Keratinocyte (primary cell): Measurements from ENCODE around the gene ERC1. TPM values are rescaled to one million over a fixed set of nuclear protein-coding genes. Genes with fewer than 3 reads are reported as not detected.

Source experiments
- DNase-seq: peaks from one replicate; pipeline ENCODE4 v3.0.0-alpha.2; 2011; ENCODE audit warnings: low read depth, missing footprints, low spot score
- FAIRE-seq: peaks from 2 replicates; lab custom pipeline; 2011; peaks lifted over from hg19 to GRCh38; lab: Jason Lieb, UNC
- H2AFZ ChIP-seq: 2 replicates; pipeline ENCODE4 v1.6.0; 2012; ENCODE audit warnings: low read length, control low read depth, inconsistent platforms; ENCODE audit not compliant: control insufficient read depth
- H3K27ac ChIP-seq: 2 replicates; pipeline ENCODE4 v1.5.1; 2011; ENCODE audit warnings: low read length; ENCODE audit not compliant: control insufficient read depth, insufficient read depth
- H3K27me3 ChIP-seq: 3 replicates; pipeline ENCODE4 v1.6.0; 2011; ENCODE audit warnings: low read length; ENCODE audit not compliant: control insufficient read depth, insufficient read depth; ENCODE audit errors: extremely low read depth
- H3K36me3 ChIP-seq, 2 experiments: 2 replicates in 1 of 2; 3 replicates in 1 of 2; pipeline ENCODE4 v1.5.1; 2011; ENCODE audit warnings: low read length in 2 of 2, mild to moderate bottlenecking in 1 of 2; ENCODE audit not compliant: control insufficient read depth in 2 of 2, insufficient read depth in 2 of 2; ENCODE audit errors: extremely low read depth in 1 of 2
- H3K4me1 ChIP-seq: 3 replicates; pipeline ENCODE4 v1.5.1; 2011; ENCODE audit warnings: low read length; ENCODE audit not compliant: control insufficient read depth, insufficient read depth; ENCODE audit errors: extremely low read depth
- H3K4me2 ChIP-seq: 3 replicates; pipeline ENCODE4 v1.6.0; 2011; ENCODE audit warnings: low read depth, low read length; ENCODE audit not compliant: control insufficient read depth, insufficient read depth; ENCODE audit errors: extremely low read depth
- H3K4me3 ChIP-seq, 3 experiments: fragments of 200-600 bp in 1 of 3; sonication (generic) in 1 of 3; 2 replicates in 2 of 3; 3 replicates in 1 of 3; pipeline ENCODE4 v1.5.1; 2011 to 2016; ENCODE audit warnings: low read length in 3 of 3, mild to moderate bottlenecking in 3 of 3, control low read depth in 2 of 3, inconsistent platforms in 1 of 3, low read depth in 1 of 3, mixed read lengths in 1 of 3, mixed run types in 1 of 3, moderate library complexity in 1 of 3; ENCODE audit not compliant: control insufficient read depth in 2 of 3, insufficient read depth in 2 of 3; ENCODE audit errors: extremely low read depth in 1 of 3
- H3K79me2 ChIP-seq: 2 replicates; pipeline ENCODE4 v1.6.0; 2012; ENCODE audit warnings: low read length; ENCODE audit not compliant: control insufficient read depth, insufficient read depth
- H3K9ac ChIP-seq: 3 replicates; pipeline ENCODE4 v1.6.0; 2011; ENCODE audit warnings: low read length; ENCODE audit not compliant: control insufficient read depth, insufficient read depth; ENCODE audit errors: extremely low read depth
- H3K9me1 ChIP-seq: 3 replicates; pipeline ENCODE4 v1.6.0; 2011; ENCODE audit warnings: low read length; ENCODE audit not compliant: control insufficient read depth, insufficient read depth; ENCODE audit errors: extremely low read depth
- H3K9me3 ChIP-seq: 2 replicates; pipeline ENCODE4 v1.5.1; 2012; ENCODE audit warnings: low read depth, low read length; ENCODE audit not compliant: control insufficient read depth
- H4K20me1 ChIP-seq: 3 replicates; pipeline ENCODE4 v1.6.0; 2011; ENCODE audit warnings: low read length; ENCODE audit not compliant: control insufficient read depth, insufficient read depth; ENCODE audit errors: extremely low read depth
- EZH2 ChIP-seq: IDR thresholded peaks from one replicate; pipeline ENCODE4 v1.6.1; 2012; ENCODE audit warnings: inconsistent platforms, mild to moderate bottlenecking, low read length, moderate library complexity
- dilution Hi-C: fragments of 300-500 bp; cut with MboI; formaldehyde crosslinking; loops from one replicate; pipeline ENCODE4 v1.7.0; 2020; ENCODE audit warnings: low sequenced_read_pairs; ENCODE audit not compliant: extremely low pct_ligation_motif_present
- polyA plus RNA-seq, 5 experiments: library from polyadenylated mRNA; depleted of rRNA in 3 of 5; stranded (reverse) in 3 of 5; stranded (forward) in 1 of 5; unstranded in 1 of 5; fragments of >200 nt; gene quantifications; 1 replicate in 1 of 5; 2 replicates in 3 of 5; 3 replicates in 1 of 5; pipeline versions ENCODE4 v1.2.1 to v1.2.3, GENCODE V29; 2011 to 2012; ENCODE audit warnings: missing spikeins in 2 of 5, low read depth in 1 of 5, low replicate concordance in 1 of 5
- TF ChIP-seq, protein P1 (sequence below), 3 experiments: IDR thresholded peaks in 1 of 3; conservative IDR thresholded peaks in 1 of 3; optimal IDR thresholded peaks in 1 of 3; 2 replicates in 2 of 3; 3 replicates in 1 of 3; pipeline versions ENCODE3 to v1.5.1; 2011; ENCODE audit warnings: low read length in 3 of 3, mild to moderate bottlenecking in 3 of 3, moderate library complexity in 2 of 3, control low read depth in 1 of 3, inconsistent platforms in 1 of 3; ENCODE audit not compliant: insufficient read depth in 2 of 3; ENCODE audit errors: extremely low read depth in 1 of 3

The ERC1 gene
- polyA plus RNA-seq, 1 donor (not counting 4 experiments of a cell fraction or from before 2014, with no cell fraction given): 16.1 TPM

DNA sequence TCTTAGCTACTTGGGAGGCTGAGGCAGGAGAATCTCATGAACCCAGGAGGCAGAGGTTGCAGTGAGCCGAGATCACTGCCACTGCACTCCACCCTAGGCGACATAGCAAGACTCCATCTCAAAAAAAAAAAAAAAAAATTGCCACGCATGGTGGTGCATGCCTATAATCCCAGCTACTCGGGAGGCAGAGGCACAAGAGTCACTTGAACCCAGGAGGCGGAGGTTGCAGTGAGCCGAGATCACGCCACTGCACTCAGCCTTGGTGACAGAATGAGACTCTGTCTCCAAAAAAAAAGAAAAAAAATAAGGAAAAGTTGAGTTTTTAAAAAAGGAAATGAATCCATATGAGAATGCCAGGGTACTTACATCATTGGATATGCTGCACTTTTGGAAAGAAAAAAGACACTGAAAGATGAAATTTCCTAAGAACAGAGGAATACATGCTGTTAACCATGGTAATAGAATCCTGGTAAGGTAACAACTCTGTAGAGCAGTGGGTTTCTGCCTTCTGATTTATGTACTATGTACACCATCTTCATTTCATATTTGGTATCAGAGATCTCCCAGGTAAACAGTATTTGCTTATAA, 222.7 kb downstream of the ERC1 start:
- Histone ChIP-seq H2AFZ (no peak overlapping the region), H3K4me1 (peaks cover 29% of the 10 kb centered on the region), H3K27me3 (no peaks in the 10 kb centered on the region), H3K4me3 (no peak overlapping the region), H3K9me1 (no peaks in the 10 kb centered on the region), H4K20me1 (no peaks in the 10 kb centered on the region), H3K9me3 (no peaks in the 10 kb centered on the region), H3K79me2 (peaks cover 3% of the 10 kb centered on the region), H3K9ac (no peak overlapping the region), H3K36me3 (peaks cover 0 to 2% of the 10 kb centered on the region in 2 experiments), H3K27ac (no peak overlapping the region), H3K4me2 (no peak overlapping the region)
- dilution Hi-C loops: no loop called here
- FAIRE-seq (no peak), DNase-seq (no peak)
- no peak for TF ChIP-seq EZH2
- TF ChIP-seq, protein P1, sequence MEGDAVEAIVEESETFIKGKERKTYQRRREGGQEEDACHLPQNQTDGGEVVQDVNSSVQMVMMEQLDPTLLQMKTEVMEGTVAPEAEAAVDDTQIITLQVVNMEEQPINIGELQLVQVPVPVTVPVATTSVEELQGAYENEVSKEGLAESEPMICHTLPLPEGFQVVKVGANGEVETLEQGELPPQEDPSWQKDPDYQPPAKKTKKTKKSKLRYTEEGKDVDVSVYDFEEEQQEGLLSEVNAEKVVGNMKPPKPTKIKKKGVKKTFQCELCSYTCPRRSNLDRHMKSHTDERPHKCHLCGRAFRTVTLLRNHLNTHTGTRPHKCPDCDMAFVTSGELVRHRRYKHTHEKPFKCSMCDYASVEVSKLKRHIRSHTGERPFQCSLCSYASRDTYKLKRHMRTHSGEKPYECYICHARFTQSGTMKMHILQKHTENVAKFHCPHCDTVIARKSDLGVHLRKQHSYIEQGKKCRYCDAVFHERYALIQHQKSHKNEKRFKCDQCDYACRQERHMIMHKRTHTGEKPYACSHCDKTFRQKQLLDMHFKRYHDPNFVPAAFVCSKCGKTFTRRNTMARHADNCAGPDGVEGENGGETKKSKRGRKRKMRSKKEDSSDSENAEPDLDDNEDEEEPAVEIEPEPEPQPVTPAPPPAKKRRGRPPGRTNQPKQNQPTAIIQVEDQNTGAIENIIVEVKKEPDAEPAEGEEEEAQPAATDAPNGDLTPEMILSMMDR (optimal IDR thresholded peaks at IDR 0.05 in 1 of 3, IDR thresholded peaks at IDR 0.05 in 1 of 3, conservative IDR thresholded peaks at IDR 0.05 in 1 of 3; ENCODE audit: extremely low read depth in 1 of 3, insufficient read depth in 2 of 3, low read length in 3 of 3): no peak

DNA sequence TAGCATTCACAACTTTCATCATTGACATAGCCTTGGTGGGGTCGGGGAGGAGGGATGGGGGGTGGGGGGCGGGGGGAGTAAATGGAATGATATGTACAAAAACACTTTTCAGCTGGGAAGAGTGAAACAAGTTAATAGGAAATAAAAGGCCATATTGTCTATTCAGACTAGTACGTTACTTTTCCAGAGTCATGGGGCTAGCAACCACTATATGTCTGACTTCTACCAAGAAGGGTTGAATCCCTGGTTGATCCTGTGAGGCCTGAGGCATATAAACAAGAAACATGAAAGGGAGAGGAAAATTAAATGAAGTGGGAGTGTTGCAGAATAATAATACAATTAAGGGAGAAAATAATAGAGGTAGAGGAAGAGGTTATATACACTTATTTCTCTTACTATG, 225.5 kb downstream of the ERC1 start:
- dilution Hi-C loops: no loop called here
- Histone ChIP-seq H3K79me2 (no peaks in the 10 kb centered on the region), H3K27me3 (no peaks in the 10 kb centered on the region), H2AFZ (no peak overlapping the region), H3K9me1 (no peaks in the 10 kb centered on the region), H3K27ac (peak overlapping the region; percentile 87), H3K36me3 (peaks cover 0 to 2% of the 10 kb centered on the region in 2 experiments), H4K20me1 (no peaks in the 10 kb centered on the region), H3K4me2 (peak overlapping the region; percentile 65), H3K9me3 (no peaks in the 10 kb centered on the region), H3K4me3 (no peak overlapping the region), H3K4me1 (peaks cover 32% of the 10 kb centered on the region), H3K9ac (peak overlapping the region; percentile 49)
- TF ChIP-seq, protein P1 (optimal IDR thresholded peaks at IDR 0.05 in 1 of 3, IDR thresholded peaks at IDR 0.05 in 1 of 3, conservative IDR thresholded peaks at IDR 0.05 in 1 of 3; ENCODE audit: extremely low read depth in 1 of 3, insufficient read depth in 2 of 3, low read length in 3 of 3): no peak
- TF ChIP-seq EZH2: no peak
- FAIRE-seq: no peak
- no peak for DNase-seq
